Esophagus muscularis mucosa (tissue), 3 donors: ENCODE data around the gene ARSA.

ENCODE experiments used
- CTCF ChIP-seq, 3 experiments: fragments of 200-600 bp in 2 of 3; fragments of 450-650 bp in 1 of 3; sonication (generic) in 2 of 3; IDR thresholded peaks; one replicate each; pipeline ENCODE4 v1.5.1; 2017 to 2019; ENCODE audit warnings: antibody characterized with exemption in 3 of 3, mild to moderate bottlenecking in 2 of 3, moderate library complexity in 1 of 3
- POLR2A ChIP-seq: fragments of 450-650 bp; IDR thresholded peaks from one replicate; pipeline ENCODE4 v1.6.1; 2017; ENCODE audit warnings: antibody characterized with exemption, moderate library complexity, mild to moderate bottlenecking, low read depth

GRCh38 chr22:50640857-50641647 is 13.1 kb upstream of the ARSA start:
- no peak for TF ChIP-seq CTCF (IDR thresholded peaks at IDR 0.05)
- no peak for TF ChIP-seq POLR2A
